Neural progenitor cell (in vitro differentiated cells): Measurements from ENCODE around the gene CFAP20DC.

Source experiments
- CTCF ChIP-seq: fragments of 200-600 bp; sonication (generic); IDR thresholded peaks from 2 replicates; pipeline ENCODE4 v1.5.1; 2017; ENCODE audit warnings: antibody characterized with exemption, mild to moderate bottlenecking
- EZH2 ChIP-seq: fragments of 200-600 bp; sonication (generic); IDR thresholded peaks from 2 replicates; pipeline ENCODE4 v1.6.1; 2017; ENCODE audit warnings: antibody characterized with exemption, mild to moderate bottlenecking, moderate library complexity
- EZH2phosphoT487 ChIP-seq: fragments of 200-600 bp; sonication (generic); IDR thresholded peaks from 2 replicates; pipeline ENCODE4 v1.6.1; 2017; ENCODE audit warnings: antibody characterized with exemption

- TF ChIP-seq CTCF (no peak), EZH2 (no peak), EZH2phosphoT487 (no peak)
Measured at GRCh38 chr3:58857402-58857801, 192.4 kb downstream of the CFAP20DC start.
